NB4 (cell line): ENCODE measurements around the gene ZFYVE21.

Experiments used
- POLR2A ChIP-seq: IDR thresholded peaks from 2 replicates; pipeline ENCODE4 v1.6.1; 2011; ENCODE audit warnings: mild to moderate bottlenecking; ENCODE audit not compliant: insufficient read length; ENCODE audit errors: extremely low read depth
- TF ChIP-seq, protein P1 (sequence below): IDR thresholded peaks from one replicate; pipeline ENCODE4 v1.5.1; 2012; ENCODE audit warnings: low read depth, low read length

DNA sequence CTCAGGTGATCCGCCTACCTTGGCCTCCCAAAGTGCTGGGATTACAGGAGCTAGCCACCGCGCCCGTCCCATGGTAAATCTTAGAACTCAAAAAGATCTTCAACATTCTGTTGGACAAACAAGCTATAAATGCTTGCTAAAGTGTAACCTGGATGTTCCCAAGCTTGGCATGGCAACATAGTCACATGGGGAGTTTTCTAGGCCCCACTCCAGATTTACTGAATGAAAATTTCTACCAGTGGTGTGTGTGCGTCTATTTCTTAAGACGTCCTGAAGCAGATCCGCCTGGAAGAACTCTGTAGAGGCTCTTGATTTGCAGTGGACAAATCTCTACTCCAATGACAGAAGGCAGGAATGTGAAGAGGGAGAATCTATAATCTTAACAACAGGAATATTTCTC is 59.9 kb downstream of the ZFYVE21 start:
- TF ChIP-seq, protein P1, sequence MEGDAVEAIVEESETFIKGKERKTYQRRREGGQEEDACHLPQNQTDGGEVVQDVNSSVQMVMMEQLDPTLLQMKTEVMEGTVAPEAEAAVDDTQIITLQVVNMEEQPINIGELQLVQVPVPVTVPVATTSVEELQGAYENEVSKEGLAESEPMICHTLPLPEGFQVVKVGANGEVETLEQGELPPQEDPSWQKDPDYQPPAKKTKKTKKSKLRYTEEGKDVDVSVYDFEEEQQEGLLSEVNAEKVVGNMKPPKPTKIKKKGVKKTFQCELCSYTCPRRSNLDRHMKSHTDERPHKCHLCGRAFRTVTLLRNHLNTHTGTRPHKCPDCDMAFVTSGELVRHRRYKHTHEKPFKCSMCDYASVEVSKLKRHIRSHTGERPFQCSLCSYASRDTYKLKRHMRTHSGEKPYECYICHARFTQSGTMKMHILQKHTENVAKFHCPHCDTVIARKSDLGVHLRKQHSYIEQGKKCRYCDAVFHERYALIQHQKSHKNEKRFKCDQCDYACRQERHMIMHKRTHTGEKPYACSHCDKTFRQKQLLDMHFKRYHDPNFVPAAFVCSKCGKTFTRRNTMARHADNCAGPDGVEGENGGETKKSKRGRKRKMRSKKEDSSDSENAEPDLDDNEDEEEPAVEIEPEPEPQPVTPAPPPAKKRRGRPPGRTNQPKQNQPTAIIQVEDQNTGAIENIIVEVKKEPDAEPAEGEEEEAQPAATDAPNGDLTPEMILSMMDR: no peak
- no peak for TF ChIP-seq POLR2A
